Adrenal gland (tissue), 5 donors: Measurements from ENCODE around the gene SYNM.

Experiments
- CTCF ChIP-seq, 6 experiments: fragments of 450-650 bp in 4 of 6; fragments of 200-600 bp in 2 of 6; sonication (generic) in 1 of 6; IDR thresholded peaks; 1 replicate in 5 of 6; 2 replicates in 1 of 6; pipeline versions ENCODE4 v1.5.1 to v1.8.0; 2016 to 2021; ENCODE audit warnings: antibody characterized with exemption in 6 of 6, mild to moderate bottlenecking in 2 of 6, moderate library complexity in 1 of 6
- POLR2A ChIP-seq, 2 donors: fragments of 450-650 bp; IDR thresholded peaks; one replicate each; pipeline ENCODE4 v1.6.1; 2017; ENCODE audit warnings: antibody characterized with exemption in 2 of 2, mild to moderate bottlenecking in 2 of 2, moderate library complexity in 1 of 2
- donor health status: DM: no; HTN: no; CAD: no.

GRCh38 chr15:99124641-99125040 lies 19.8 kb downstream of the SYNM start:
- TF ChIP-seq POLR2A (IDR thresholded peaks at IDR 0.05), result no peak
- no peak for TF ChIP-seq CTCF (IDR thresholded peaks at IDR 0.05)
